ENCODE data around the gene ZNF467.

ZNF467 gene

DNA sequence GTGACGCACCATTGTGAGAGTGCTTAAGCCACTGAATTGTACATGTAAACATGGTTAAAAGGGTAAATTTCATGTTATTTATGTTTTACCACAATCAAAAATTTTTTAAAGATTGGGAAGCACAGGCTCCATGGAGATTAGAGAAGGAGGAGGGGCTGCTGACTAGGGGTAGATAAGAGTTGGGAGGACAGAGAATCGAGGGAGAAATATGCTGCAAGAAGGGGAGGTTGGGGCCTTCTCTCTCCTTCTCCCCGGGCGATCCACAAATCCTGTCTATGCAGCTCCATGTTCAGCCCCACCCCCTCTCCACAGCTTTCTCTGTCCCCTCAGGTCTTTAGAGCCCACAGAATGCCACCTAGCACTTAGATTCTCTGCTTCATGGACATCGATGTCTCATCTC is 12.1 kb downstream of the ZNF467 start:
- Histone ChIP-seq H2AFZ (ENCODE audit: low read depth) (no peak overlapping the region), H3K4me3 (IDR thresholded peaks at IDR 0.05; ENCODE audit: insufficient read depth, low read depth, low read length) (no peak overlapping the region), H3K36me3 (ENCODE audit: insufficient read depth) (no peaks in the 10 kb centered on the region), H3K27me3 (ENCODE audit: insufficient read depth, low read depth) (no peaks in the 10 kb centered on the region), H4K20me1 (ENCODE audit: insufficient read depth) (no peaks in the 10 kb centered on the region), H3K4me2 (no peak overlapping the region), H3K4me1 (ENCODE audit: low read depth, poor library complexity, severe bottlenecking) (no peaks in the 10 kb centered on the region), H3K79me2 (ENCODE audit: insufficient read depth, low read depth) (no peaks in the 10 kb centered on the region), H3K9ac (no peak overlapping the region), H3K27ac (no peak overlapping the region)
- TF ChIP-seq, protein P1, sequence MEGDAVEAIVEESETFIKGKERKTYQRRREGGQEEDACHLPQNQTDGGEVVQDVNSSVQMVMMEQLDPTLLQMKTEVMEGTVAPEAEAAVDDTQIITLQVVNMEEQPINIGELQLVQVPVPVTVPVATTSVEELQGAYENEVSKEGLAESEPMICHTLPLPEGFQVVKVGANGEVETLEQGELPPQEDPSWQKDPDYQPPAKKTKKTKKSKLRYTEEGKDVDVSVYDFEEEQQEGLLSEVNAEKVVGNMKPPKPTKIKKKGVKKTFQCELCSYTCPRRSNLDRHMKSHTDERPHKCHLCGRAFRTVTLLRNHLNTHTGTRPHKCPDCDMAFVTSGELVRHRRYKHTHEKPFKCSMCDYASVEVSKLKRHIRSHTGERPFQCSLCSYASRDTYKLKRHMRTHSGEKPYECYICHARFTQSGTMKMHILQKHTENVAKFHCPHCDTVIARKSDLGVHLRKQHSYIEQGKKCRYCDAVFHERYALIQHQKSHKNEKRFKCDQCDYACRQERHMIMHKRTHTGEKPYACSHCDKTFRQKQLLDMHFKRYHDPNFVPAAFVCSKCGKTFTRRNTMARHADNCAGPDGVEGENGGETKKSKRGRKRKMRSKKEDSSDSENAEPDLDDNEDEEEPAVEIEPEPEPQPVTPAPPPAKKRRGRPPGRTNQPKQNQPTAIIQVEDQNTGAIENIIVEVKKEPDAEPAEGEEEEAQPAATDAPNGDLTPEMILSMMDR (conservative IDR thresholded peaks at IDR 0.05; ENCODE audit: low read depth, low read length) = no peak

DNA sequence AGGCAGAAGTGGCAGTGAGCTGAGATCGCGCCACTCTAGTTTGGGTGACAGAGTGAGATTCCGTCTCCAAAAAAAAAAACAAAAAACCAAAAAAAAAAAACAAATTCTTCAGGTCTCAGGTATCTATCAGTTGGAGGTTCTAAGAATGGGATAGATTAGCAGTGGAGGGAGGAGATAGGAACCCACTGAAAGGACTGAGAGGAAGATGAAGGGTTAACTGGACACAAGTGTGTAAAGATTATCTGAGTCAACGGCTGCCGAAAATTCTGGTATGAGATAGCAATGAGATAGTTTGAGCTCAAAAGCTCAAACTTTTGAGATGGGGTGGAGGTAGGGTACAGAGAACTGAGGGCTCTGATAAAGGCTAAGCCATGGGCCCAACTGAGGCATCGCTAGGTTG is 12.8 kb downstream of the ZNF467 start:
- no peaks in the 10 kb centered on the region for H3K27me3 ChIP-seq (ENCODE audit: insufficient read depth, low read depth)
- H2AFZ ChIP-seq (ENCODE audit: low read depth) = no peak overlapping the region
- H3K36me3 ChIP-seq (ENCODE audit: insufficient read depth) = no peaks in the 10 kb centered on the region
- no peak overlapping the region for H3K27ac ChIP-seq
- H3K4me3 ChIP-seq (IDR thresholded peaks at IDR 0.05; ENCODE audit: insufficient read depth, low read depth, low read length) = no peak overlapping the region
- H3K4me1 ChIP-seq (ENCODE audit: low read depth, poor library complexity, severe bottlenecking) = no peaks in the 10 kb centered on the region
- H4K20me1 ChIP-seq (ENCODE audit: insufficient read depth) = no peaks in the 10 kb centered on the region
- TF ChIP-seq, protein P1 (conservative IDR thresholded peaks at IDR 0.05; ENCODE audit: low read depth, low read length) = no peak
- H3K9ac ChIP-seq = no peak overlapping the region
- H3K79me2 ChIP-seq (ENCODE audit: insufficient read depth, low read depth) = no peaks in the 10 kb centered on the region
- no peak overlapping the region for H3K4me2 ChIP-seq

DNA sequence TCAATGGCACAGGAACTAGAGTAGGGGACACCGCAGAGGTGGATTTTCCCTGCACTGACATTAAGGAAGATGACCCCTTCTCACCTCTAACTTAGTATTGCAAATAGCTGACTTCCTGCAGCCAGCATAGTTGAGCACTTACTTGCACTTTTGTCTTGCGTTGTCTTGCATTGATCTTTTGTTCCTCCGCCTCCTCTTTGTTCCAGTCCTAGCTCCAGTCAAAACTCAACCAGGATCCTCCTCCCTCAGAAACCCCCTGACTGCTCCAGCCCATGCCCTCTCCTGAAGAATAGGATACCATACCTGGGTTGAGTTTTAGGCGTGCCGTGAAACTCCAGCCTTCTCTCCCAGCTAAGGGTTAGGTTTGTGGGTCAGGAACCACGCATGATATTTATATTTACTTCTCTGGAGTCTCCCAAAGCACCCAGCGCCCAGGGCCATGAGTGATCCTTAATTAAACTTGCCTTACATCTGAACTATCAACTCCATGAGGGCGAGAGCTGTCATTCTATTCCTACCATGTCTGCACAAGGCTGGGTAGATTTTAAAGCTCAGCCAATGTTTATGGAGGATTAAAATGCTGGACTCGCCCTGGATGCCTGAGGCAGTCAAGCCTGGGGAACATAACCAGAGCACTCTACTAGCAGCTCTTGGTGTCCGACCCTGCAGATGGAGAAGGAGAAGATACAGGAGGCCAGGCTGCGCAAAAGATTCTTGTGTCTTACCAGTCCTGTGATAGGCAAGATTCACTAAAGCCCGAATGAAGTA is 14.1 kb downstream of the ZNF467 start:
- no peaks in the 10 kb centered on the region for H3K27me3 ChIP-seq (ENCODE audit: insufficient read depth, low read depth)
- no peak overlapping the region for H2AFZ ChIP-seq (ENCODE audit: low read depth)
- no peak overlapping the region for H3K9ac ChIP-seq
- H3K36me3 ChIP-seq (ENCODE audit: insufficient read depth) = no peaks in the 10 kb centered on the region
- H3K79me2 ChIP-seq (ENCODE audit: insufficient read depth, low read depth) = no peaks in the 10 kb centered on the region
- no peak overlapping the region for H3K27ac ChIP-seq
- no peaks in the 10 kb centered on the region for H3K4me1 ChIP-seq (ENCODE audit: low read depth, poor library complexity, severe bottlenecking)
- H4K20me1 ChIP-seq (ENCODE audit: insufficient read depth) = no peaks in the 10 kb centered on the region
- TF ChIP-seq, protein P1 (conservative IDR thresholded peaks at IDR 0.05; ENCODE audit: low read depth, low read length) = no peak
- H3K4me2 ChIP-seq = no peak overlapping the region
- H3K4me3 ChIP-seq (IDR thresholded peaks at IDR 0.05; ENCODE audit: insufficient read depth, low read depth, low read length) = no peak overlapping the region

DNA sequence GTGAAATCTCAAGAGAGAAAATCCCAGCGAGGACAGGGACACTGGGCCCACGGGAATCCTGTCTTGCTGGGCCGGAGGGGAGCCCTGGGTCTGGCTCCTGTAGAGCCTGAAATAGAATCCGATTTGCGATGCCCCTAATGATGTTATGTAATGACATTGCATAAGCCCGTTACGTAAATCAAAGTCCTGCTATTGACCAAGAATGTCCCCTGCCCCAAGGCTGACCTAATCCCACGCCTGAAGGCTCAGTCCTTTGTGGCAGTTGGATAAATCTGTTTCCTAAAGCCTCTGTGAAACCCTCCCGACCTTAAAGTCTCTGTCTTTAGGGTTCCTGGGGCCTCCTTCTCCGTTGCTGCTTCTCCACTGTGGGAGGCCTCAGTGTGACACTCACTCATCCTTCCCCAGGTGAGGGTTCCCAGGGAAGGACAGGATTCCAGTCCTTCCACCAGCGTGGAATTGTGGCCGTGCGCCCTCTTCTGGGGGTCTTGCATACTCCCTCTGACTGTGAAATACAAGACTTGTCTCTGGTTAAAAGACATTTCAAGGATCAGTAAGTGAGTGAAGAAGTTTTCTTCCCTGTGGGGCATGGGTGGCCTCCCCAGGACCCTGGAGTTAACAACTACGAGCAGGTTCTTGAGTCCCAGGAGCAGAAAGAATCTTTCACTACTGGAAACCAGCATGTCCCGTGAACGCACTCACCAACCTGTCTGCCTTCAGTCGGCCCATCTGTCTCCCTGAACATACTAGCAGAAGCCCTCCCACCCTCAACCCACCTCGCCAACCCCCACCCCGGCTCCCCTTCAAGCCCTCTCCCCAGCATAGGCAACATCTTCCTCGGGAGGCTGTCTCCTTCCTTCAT is 19.8 kb downstream of the ZNF467 start:
- Histone ChIP-seq H3K9ac (no peak overlapping the region), H3K27ac (no peak overlapping the region), H3K27me3 (ENCODE audit: insufficient read depth, low read depth) (no peaks in the 10 kb centered on the region), H3K36me3 (ENCODE audit: insufficient read depth) (no peaks in the 10 kb centered on the region), H2AFZ (ENCODE audit: low read depth) (no peak overlapping the region), H3K4me3 (IDR thresholded peaks at IDR 0.05; ENCODE audit: insufficient read depth, low read depth, low read length) (no peak overlapping the region), H4K20me1 (ENCODE audit: insufficient read depth) (no peaks in the 10 kb centered on the region), H3K4me1 (ENCODE audit: low read depth, poor library complexity, severe bottlenecking) (no peaks in the 10 kb centered on the region), H3K4me2 (no peak overlapping the region), H3K79me2 (ENCODE audit: insufficient read depth, low read depth) (no peaks in the 10 kb centered on the region)
- TF ChIP-seq, protein P1 (conservative IDR thresholded peaks at IDR 0.05; ENCODE audit: low read depth, low read length) = peak; percentile 38
